Cardiac fibroblast (primary cell): ENCODE results near the gene TRIM17.

Source experiments
- DNase-seq, 2 donors: peaks; one replicate each; pipeline versions ENCODE4 v3.0.0 to v3.0.0-alpha.2; 2010; ENCODE audit warnings: low read depth in 2 of 2
- H3K4me3 ChIP-seq, 2 donors: replicated peaks in 1 of 2; 1 replicate in 1 of 2; 2 replicates in 1 of 2; pipeline ENCODE4 v1.5.1; 2011; ENCODE audit warnings: low read depth in 2 of 2, low read length in 2 of 2, mild to moderate bottlenecking in 2 of 2, moderate library complexity in 1 of 2
- CTCF ChIP-seq: IDR thresholded peaks from one replicate; pipeline ENCODE4 v1.5.1; 2011; ENCODE audit warnings: low read depth, mild to moderate bottlenecking, low read length, inconsistent platforms

TRIM17 gene

GRCh38 chr1:228391411-228392020 is 25.1 kb downstream of the TRIM17 start:
- H3K4me3 ChIP-seq, result no peak overlapping the region
- no peak for TF ChIP-seq CTCF
- no peak for DNase-seq

DNA sequence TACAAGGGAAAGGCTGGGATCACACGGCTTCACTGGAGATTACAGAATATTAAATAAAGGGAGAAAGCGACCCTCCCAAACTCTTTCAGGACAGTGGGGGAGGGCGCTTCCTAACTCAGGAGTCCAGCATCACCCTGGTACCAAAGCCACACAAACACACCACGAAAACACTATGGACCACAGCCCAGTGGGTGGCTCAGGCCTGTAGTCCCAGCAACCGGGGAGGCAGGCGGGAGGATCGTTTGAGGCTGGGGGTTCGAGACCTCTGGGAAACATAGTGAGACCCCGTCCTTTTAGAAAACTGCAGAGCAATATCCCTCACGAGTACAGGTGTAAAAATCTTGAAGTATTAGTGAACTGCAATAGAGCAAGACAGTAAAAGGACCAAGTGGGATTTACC is 26.0 kb downstream of the TRIM17 start:
- no peak for TF ChIP-seq CTCF
- no peak overlapping the region for H3K4me3 ChIP-seq
- DNase-seq, result no peak

- no peak overlapping the region for H3K4me3 ChIP-seq
- TF ChIP-seq CTCF, result no peak
- no peak for DNase-seq
Observed at GRCh38 chr1:228387321-228387720, 29.3 kb downstream of the TRIM17 start.

DNA sequence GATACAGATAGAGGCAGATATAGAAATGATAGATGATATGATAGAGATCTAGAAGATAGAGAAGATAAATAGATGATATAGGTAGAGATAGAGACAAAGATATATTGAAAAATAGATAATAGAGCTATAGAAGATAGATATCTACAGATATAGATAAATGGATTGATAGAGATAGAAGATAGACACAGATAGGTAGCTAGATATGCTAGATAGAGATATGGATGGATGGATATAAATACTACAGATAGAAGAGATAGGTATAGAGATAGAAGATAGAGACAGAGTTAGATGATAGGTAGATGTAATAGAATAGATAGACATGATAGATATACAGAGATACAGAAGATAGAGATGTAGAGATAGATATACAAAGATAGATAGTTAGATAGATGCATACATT is 31.4 kb downstream of the TRIM17 start:
- DNase-seq, result no peak
- TF ChIP-seq CTCF, result no peak
- no peak overlapping the region for H3K4me3 ChIP-seq

DNA sequence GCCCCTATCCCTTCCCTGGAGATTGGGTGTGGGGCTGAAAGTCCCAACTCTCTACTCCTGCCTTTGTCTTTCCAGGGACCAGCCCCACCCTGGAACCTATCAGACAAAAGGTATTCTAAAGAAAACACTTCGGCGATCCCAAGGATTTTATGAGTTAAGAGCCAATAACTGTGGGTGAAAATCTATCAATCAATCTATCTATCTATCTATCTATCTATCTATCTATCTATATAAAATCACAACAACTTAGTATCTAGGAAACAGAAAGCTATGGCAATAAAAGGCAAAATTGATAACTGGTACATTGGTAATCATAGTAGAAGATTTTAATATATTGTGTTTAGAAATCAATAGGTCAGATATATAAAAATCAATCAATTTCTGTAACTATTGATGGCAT is 32.9 kb downstream of the TRIM17 start:
- no peak for DNase-seq
- no peak for TF ChIP-seq CTCF
- no peak overlapping the region for H3K4me3 ChIP-seq

DNA sequence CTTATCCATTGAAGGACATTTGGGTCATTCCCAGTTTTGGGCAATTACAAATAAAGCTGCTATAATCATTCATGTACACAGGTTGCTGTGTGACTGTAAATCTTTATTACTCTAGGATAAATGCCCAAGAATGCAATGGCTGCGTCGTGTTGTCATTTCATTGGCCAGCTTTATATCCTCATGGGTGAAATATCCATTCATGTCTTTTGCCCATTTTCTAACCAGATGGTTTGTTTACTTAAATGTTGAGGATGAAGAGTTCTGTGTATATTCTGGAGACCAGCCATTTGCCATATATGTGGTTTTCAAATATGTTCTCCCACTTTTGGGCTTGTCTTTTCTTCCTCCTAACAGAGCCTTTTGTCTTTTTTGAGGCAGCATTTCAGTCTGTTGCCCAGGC is 35.3 kb downstream of the TRIM17 start:
- H3K4me3 ChIP-seq, result no peak overlapping the region
- DNase-seq, result no peak
- TF ChIP-seq CTCF, result no peak

GRCh38 chr1:228379666-228380065 is 37.0 kb downstream of the TRIM17 start:
- no peak for TF ChIP-seq CTCF
- H3K4me3 ChIP-seq, result no peak overlapping the region

More at GRCh38 chr1:228379666-228380065, 37.0 kb downstream of the TRIM17 start:
- no peak for DNase-seq
